PC-9 (cell line): Measurements from ENCODE around the gene ABLIM1. TPM values are rescaled to one million over a fixed set of nuclear protein-coding genes. Genes with fewer than 3 reads are reported as not detected.

ENCODE experiments used
- BruUV-seq: library from RNA; stranded (reverse); fragments of 400-500 nt; replicated peaks from 2 replicates; lab custom pipeline; 2021; lab: Mats Ljungman, UMichigan
- CTCF ChIA-PET: fragments of 300-600 bp; sonication (Branson Sonifier 250); formaldehyde crosslinking; loops from one replicate; lab custom pipeline; 2022; ENCODE audit warnings: antibody characterized with exemption; lab: Charles Lee
- POLR2A ChIA-PET: fragments of 300-600 bp; sonication (Branson Sonifier 250); formaldehyde crosslinking; loops from one replicate; lab custom pipeline; 2022; ENCODE audit warnings: antibody characterized with exemption; ENCODE audit not compliant: unreplicated experiment; lab: Charles Lee
- DNase-seq, 2 experiments: peaks; one replicate each; pipeline versions ENCODE4 v3.0.0 to v3.0.0-alpha.2; 2015 to 2022; ENCODE audit warnings: mixed read lengths in 1 of 2
- H2AFZ ChIP-seq: fragments of 200-600 bp; sonication (generic); 2 replicates; pipeline ENCODE4 v1.8.1; 2017; ENCODE audit warnings: antibody characterized with exemption
- H3F3A ChIP-seq: fragments of 200-600 bp; sonication (generic); 2 replicates; pipeline ENCODE4 v1.8.1; 2017; ENCODE audit warnings: antibody characterized with exemption, mild to moderate bottlenecking, low read depth; ENCODE audit not compliant: insufficient read depth
- H3K27ac ChIP-seq: fragments of 200-600 bp; sonication (generic); 2 replicates; pipeline ENCODE4 v1.6.1; 2016; ENCODE audit warnings: mixed run types
- H3K27me3 ChIP-seq: fragments of 200-600 bp; sonication (generic); 2 replicates; pipeline ENCODE4 v1.6.1; 2016; ENCODE audit warnings: low read depth, mixed run types; ENCODE audit not compliant: insufficient read depth
- H3K36me3 ChIP-seq: fragments of 200-600 bp; sonication (generic); 2 replicates; pipeline ENCODE4 v1.6.1; 2016; ENCODE audit warnings: low read depth, mixed run types
- H3K4me1 ChIP-seq: fragments of 200-600 bp; sonication (generic); replicated peaks from 2 replicates; pipeline ENCODE4 v1.6.1; 2016; ENCODE audit warnings: mixed run types; ENCODE audit not compliant: insufficient read depth
- H3K4me2 ChIP-seq: fragments of 200-600 bp; sonication (generic); 2 replicates; pipeline ENCODE4 v1.6.1; 2017; ENCODE audit warnings: mixed run types
- H3K4me3 ChIP-seq: fragments of 200-600 bp; sonication (generic); 2 replicates; pipeline ENCODE4 v1.6.1; 2016; ENCODE audit warnings: mixed run types
- H3K79me2 ChIP-seq: fragments of 200-600 bp; sonication (generic); 2 replicates; pipeline ENCODE4 v1.6.1; 2017; ENCODE audit warnings: low read depth, mixed run types
- H3K9me2 ChIP-seq: fragments of 200-600 bp; sonication (generic); 2 replicates; pipeline ENCODE4 v1.8.1; 2017; ENCODE audit warnings: mild to moderate bottlenecking; ENCODE audit not compliant: insufficient read depth
- H3K9me3 ChIP-seq: fragments of 200-600 bp; sonication (generic); 2 replicates; pipeline ENCODE4 v1.8.1; 2016; ENCODE audit warnings: low read depth; ENCODE audit not compliant: insufficient read depth
- H4K20me1 ChIP-seq: fragments of 200-600 bp; sonication (generic); 2 replicates; pipeline ENCODE4 v1.8.1; 2017; ENCODE audit not compliant: insufficient read depth
- EZH2 ChIP-seq: fragments of 200-600 bp; sonication (generic); IDR thresholded peaks from 2 replicates; pipeline ENCODE4 v1.8.0; 2017; ENCODE audit warnings: antibody characterized with exemption, low read depth
- intact Hi-C: fragments of 100-400 bp; cut with micrococcal nuclease; formaldehyde crosslinking; loops from one replicate; pipeline ENCODE4 v1.10.0; 2022; ENCODE audit not compliant: unreplicated experiment
- total RNA-seq: library from RNA; stranded (reverse); gene quantifications from 2 replicates; pipeline ENCODE4 v1.2.3, GENCODE V29; 2021
- TF ChIP-seq, protein P1 (sequence below): fragments of 200-600 bp; sonication (generic); conservative IDR thresholded peaks from 2 replicates; pipeline ENCODE4 v1.6.1; 2017; ENCODE audit warnings: mixed run types, antibody characterized with exemption, mild to moderate bottlenecking, moderate library complexity

Gene ABLIM1
- total RNA-seq, 1 experiment from 2014 or later, result 68.7 TPM

DNA sequence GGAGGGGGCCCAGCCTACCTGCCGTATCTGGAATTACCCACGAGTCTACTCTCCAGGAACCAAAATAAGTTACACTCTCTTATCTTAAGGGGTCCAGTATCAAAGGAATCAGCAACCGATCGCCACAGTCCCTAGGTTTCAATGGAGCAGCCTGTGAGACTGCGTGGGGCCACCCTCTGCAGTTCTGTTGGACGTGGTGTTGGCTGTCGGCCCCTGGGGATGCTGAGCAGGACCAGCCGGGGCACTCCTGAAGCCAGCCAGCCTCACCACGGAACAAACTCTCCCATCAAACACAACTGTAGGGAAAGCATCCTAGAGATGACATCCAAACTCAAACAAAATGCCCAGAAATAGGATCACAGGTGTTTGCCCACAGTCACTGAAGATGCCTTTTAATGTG, 25.5 kb upstream of the ABLIM1 start:
- Histone ChIP-seq H3K4me2 (no peak overlapping the region), H3K4me3 (no peak overlapping the region), H3K9me2 (no peaks in the 10 kb centered on the region), H3K27ac (no peak overlapping the region), H3K4me1 (0 out of 2 replicates have a peak, but pooled peaks cover 7% of the 10 kb centered on the region), H3K27me3 (no peaks in the 10 kb centered on the region), H3K9me3 (no peaks in the 10 kb centered on the region), H4K20me1 (no peaks in the 10 kb centered on the region), H3K79me2 (no peaks in the 10 kb centered on the region), H3K36me3 (no peaks in the 10 kb centered on the region), H3F3A (no peaks in the 10 kb centered on the region), H2AFZ (no peak overlapping the region)
- TF ChIP-seq EZH2, result no peak
- TF ChIP-seq, protein P1, sequence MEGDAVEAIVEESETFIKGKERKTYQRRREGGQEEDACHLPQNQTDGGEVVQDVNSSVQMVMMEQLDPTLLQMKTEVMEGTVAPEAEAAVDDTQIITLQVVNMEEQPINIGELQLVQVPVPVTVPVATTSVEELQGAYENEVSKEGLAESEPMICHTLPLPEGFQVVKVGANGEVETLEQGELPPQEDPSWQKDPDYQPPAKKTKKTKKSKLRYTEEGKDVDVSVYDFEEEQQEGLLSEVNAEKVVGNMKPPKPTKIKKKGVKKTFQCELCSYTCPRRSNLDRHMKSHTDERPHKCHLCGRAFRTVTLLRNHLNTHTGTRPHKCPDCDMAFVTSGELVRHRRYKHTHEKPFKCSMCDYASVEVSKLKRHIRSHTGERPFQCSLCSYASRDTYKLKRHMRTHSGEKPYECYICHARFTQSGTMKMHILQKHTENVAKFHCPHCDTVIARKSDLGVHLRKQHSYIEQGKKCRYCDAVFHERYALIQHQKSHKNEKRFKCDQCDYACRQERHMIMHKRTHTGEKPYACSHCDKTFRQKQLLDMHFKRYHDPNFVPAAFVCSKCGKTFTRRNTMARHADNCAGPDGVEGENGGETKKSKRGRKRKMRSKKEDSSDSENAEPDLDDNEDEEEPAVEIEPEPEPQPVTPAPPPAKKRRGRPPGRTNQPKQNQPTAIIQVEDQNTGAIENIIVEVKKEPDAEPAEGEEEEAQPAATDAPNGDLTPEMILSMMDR, result no peak
- ChIA-PET POLR2A (no interaction called here), CTCF (interaction anchor here (0.6 kb wide), 1 partner anchor 415 kb away, joined by 5 read pairs; no protein-coding TSS in a partner anchor)
- intact Hi-C loops, result no loop called here
- DNase-seq, result no peak
- BruUV-seq, result no TSS peak

DNA sequence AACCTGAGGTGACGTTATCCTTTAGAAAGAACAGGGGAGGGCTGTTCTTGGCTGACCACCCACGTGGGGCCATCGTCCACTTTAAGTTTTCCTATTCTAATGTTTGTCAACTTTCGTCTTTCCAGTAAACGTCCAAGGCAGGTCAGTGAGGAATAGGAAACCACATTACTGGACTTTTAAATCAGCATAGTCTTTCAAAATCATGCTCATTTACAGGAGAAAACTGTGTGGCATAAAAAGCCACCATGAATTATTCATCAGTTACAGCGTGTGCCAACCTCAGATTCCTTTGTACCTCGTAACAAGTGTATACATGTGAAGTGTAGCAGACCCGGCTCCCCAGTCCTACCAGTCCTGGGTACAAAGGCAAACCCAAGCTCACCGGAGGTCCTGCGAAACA, 25.1 kb upstream of the ABLIM1 start:
- no peak overlapping the region for H3K4me3 ChIP-seq
- H3K4me2 ChIP-seq, result no peak overlapping the region
- H3K27ac ChIP-seq, result no peak overlapping the region

DNA sequence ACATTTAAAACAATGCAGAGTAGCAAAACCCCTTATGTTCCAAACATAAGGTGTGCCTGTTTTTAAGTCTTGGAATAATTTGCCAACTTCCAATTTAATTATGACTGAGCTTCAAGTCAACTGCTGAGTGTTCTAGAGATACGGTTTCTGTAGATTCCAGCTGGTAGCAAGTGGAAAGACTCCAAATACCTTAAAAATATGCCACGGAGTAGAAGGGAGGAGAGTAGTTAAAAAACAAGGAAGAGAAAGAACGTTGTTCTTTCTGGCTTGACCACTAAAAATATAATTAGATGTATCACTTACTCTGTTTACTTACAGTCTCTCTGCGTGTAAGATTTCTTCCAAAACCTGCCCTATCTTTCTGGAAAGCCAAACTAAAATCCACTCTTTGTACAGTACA, 24.5 kb upstream of the ABLIM1 start:
- no peak for DNase-seq
- Histone ChIP-seq H3K27me3 (no peaks in the 10 kb centered on the region), H3K27ac (no peak overlapping the region), H3K36me3 (no peaks in the 10 kb centered on the region), H3K4me2 (no peak overlapping the region), H3F3A (no peaks in the 10 kb centered on the region), H3K9me3 (no peaks in the 10 kb centered on the region), H4K20me1 (no peaks in the 10 kb centered on the region), H3K4me1 (0 out of 2 replicates have a peak, but pooled peaks cover 7% of the 10 kb centered on the region), H2AFZ (no peak overlapping the region), H3K4me3 (no peak overlapping the region), H3K79me2 (no peaks in the 10 kb centered on the region), H3K9me2 (no peaks in the 10 kb centered on the region)
- BruUV-seq, result no TSS peak
- POLR2A ChIA-PET, result interaction anchor here (0.6 kb wide), 1 partner anchor 192 kb away, joined by 4 read pairs; no protein-coding TSS in a partner anchor
- TF ChIP-seq, protein P1, result no peak
- CTCF ChIA-PET, result no interaction called here
- intact Hi-C loops, result no loop called here

More for the DNA sequence above, 25.1 kb upstream of the ABLIM1 start:
- POLR2A ChIA-PET, result no interaction called here
- no TSS peak for BruUV-seq
- TF ChIP-seq, protein P1, result no peak
- no peak for TF ChIP-seq EZH2
- CTCF ChIA-PET, result no interaction called here
- H3K27me3 ChIP-seq, result no peaks in the 10 kb centered on the region
- no peak overlapping the region for H2AFZ ChIP-seq
- intact Hi-C loops, result no loop called here
- no peaks in the 10 kb centered on the region for H3K36me3 ChIP-seq
- no peaks in the 10 kb centered on the region for H3K9me2 ChIP-seq
- no peaks in the 10 kb centered on the region for H3K9me3 ChIP-seq
- no peak for DNase-seq
- H4K20me1 ChIP-seq, result no peaks in the 10 kb centered on the region
- H3K4me1 ChIP-seq, result 0 out of 2 replicates have a peak, but pooled peaks cover 7% of the 10 kb centered on the region
- no peaks in the 10 kb centered on the region for H3K79me2 ChIP-seq
- H3F3A ChIP-seq, result no peaks in the 10 kb centered on the region
